Gastroesophageal sphincter (tissue), 4 donors: ENCODE measurements around the gene C1QTNF2. TPM values are rescaled to one million over a fixed set of nuclear protein-coding genes. Genes with fewer than 3 reads are reported as not detected.

Experiments used
- ATAC-seq: fragments of 150-250 bp; one replicate; pipeline ENCODE4 v1.9.1; 2016; ENCODE audit warnings: mild to moderate bottlenecking, moderate library complexity
- H3K27ac ChIP-seq, 4 donors: fragments of 200-600 bp; sonication (generic) in 3 of 4; 1 replicate in 3 of 4; 2 replicates in 1 of 4; pipeline ENCODE4 v1.5.1; 2016 to 2019
- H3K27me3 ChIP-seq: fragments of 200-600 bp; sonication (generic); one replicate; pipeline ENCODE4 v1.5.1; 2019
- H3K36me3 ChIP-seq, 2 donors: fragments of 200-600 bp; sonication (generic); one replicate each; pipeline ENCODE4 v1.5.1; 2019; ENCODE audit warnings: control low read depth in 1 of 2
- H3K4me1 ChIP-seq, 3 donors: fragments of 200-600 bp; sonication (generic); 1 replicate in 2 of 3; 2 replicates in 1 of 3; pipeline ENCODE4 v1.5.1; 2016 to 2019; ENCODE audit warnings: control low read depth in 2 of 3
- H3K4me3 ChIP-seq, 2 donors: fragments of 200-600 bp; sonication (generic); one replicate each; pipeline ENCODE4 v1.5.1; 2019; ENCODE audit warnings: mild to moderate bottlenecking in 1 of 2, moderate library complexity in 1 of 2
- H3K9me3 ChIP-seq, 3 donors: fragments of 200-600 bp; sonication (generic); one replicate each; pipeline ENCODE4 v1.5.1; 2017 to 2019; ENCODE audit warnings: control low read depth in 2 of 3
- CTCF ChIP-seq, 4 experiments: fragments of 200-600 bp in 2 of 4; fragments of 450-650 bp in 2 of 4; sonication (generic) in 1 of 4; IDR thresholded peaks; one replicate each; pipeline ENCODE4 v1.5.1; 2017 to 2019; ENCODE audit warnings: antibody characterized with exemption in 4 of 4, mild to moderate bottlenecking in 2 of 4, moderate library complexity in 2 of 4
- EP300 ChIP-seq: sonication (generic); formaldehyde crosslinking; IDR thresholded peaks from one replicate; pipeline ENCODE4 v1.6.1; 2017; ENCODE audit warnings: antibody characterized with exemption, mild to moderate bottlenecking
- POLR2A ChIP-seq, 2 donors: fragments of 450-650 bp; IDR thresholded peaks; one replicate each; pipeline ENCODE4 v1.6.1; 2017; ENCODE audit warnings: antibody characterized with exemption in 2 of 2, mild to moderate bottlenecking in 2 of 2, moderate library complexity in 1 of 2
- POLR2AphosphoS5 ChIP-seq: sonication (generic); formaldehyde crosslinking; IDR thresholded peaks from one replicate; pipeline ENCODE4 v1.6.1; 2017; ENCODE audit warnings: antibody characterized with exemption
- WGBS, 2 donors: methylation state at CpG; one replicate each; pipeline ENCODE4 v1.1.5; 2018; ENCODE audit warnings: low coverage in 1 of 2; 5-methylcytosine and 5-hydroxymethylcytosine counted together
- total RNA-seq, 4 donors: library from RNA; depleted of rRNA; stranded (reverse); fragments of >200 nt; gene quantifications; one replicate each; pipeline ENCODE4 v1.1.0, GENCODE V29; 2016

The C1QTNF2 gene
- total RNA-seq, 4 donors from 2014 or later, result 1.5 to 6.9 (median 3.2) TPM

DNA sequence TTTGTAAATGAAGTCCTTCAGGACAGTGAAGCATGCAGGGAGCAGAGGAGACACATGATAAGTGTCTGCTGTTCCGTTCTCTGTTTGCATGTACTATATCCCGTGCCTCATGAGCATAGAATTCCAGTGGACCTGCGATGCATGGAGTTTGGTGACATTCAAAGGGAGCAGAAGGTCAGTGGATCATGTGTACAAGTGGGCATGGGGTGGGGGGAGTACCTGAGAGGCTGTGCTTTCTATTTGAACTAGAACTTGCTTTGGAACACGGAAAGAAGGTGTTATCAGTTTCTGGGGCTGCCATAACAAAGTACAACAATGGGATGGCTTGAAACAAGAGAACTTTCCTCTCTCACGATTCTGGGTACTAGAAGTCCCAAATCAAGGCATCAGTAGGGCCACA is 53.0 kb downstream of the C1QTNF2 start:
- Histone ChIP-seq H3K9me3 (no peaks in the 10 kb centered on the region), H3K27me3 (peaks cover 24% of the 10 kb centered on the region), H3K27ac (no peak overlapping the region), H3K36me3 (no peaks in the 10 kb centered on the region), H3K4me1 (peaks cover 0 to 8% (median 0%) of the 10 kb centered on the region in 3 donors), H3K4me3 (no peak overlapping the region)
- 61 to 78% methylated on average over 5 of the region's 5 CpGs for WGBS, 2 donors
- ATAC-seq, result no peak
- TF ChIP-seq POLR2AphosphoS5 (no peak), POLR2A (IDR thresholded peaks at IDR 0.05) (no peak), EP300 (no peak), CTCF (IDR thresholded peaks at IDR 0.05) (no peak)

DNA sequence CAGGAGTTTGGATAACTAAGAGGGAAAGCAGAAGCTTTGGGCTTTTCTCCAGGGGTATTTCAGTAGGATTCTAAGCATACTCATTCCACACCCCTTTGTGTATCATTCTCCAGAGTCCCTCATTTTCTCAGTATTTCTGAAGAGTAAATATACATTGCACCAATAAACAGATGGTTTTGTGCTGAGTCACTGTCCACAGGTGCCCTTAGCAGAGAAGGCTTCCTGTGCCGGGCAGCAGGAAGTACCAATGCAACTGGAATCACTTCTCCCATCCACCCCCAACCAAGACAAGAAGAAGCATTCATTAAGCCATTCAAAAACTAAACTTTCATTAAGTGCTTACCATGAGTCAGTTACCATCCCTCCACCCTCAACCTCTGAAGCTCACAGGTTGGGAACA is 54.5 kb downstream of the C1QTNF2 start:
- ATAC-seq, result no peak
- Histone ChIP-seq H3K9me3 (no peaks in the 10 kb centered on the region), H3K4me3 (no peak overlapping the region), H3K36me3 (no peaks in the 10 kb centered on the region), H3K27me3 (peaks cover 24% of the 10 kb centered on the region), H3K4me1 (peaks cover 0 to 19% (median 6%) of the 10 kb centered on the region in 3 donors), H3K27ac (no peak overlapping the region)
- 56% methylated on average over 1 of the region's 1 CpG; no CpG with 5 or more reads in 1 of the 2 donors for WGBS, 2 donors
- TF ChIP-seq POLR2A (IDR thresholded peaks at IDR 0.05), result no peak

DNA sequence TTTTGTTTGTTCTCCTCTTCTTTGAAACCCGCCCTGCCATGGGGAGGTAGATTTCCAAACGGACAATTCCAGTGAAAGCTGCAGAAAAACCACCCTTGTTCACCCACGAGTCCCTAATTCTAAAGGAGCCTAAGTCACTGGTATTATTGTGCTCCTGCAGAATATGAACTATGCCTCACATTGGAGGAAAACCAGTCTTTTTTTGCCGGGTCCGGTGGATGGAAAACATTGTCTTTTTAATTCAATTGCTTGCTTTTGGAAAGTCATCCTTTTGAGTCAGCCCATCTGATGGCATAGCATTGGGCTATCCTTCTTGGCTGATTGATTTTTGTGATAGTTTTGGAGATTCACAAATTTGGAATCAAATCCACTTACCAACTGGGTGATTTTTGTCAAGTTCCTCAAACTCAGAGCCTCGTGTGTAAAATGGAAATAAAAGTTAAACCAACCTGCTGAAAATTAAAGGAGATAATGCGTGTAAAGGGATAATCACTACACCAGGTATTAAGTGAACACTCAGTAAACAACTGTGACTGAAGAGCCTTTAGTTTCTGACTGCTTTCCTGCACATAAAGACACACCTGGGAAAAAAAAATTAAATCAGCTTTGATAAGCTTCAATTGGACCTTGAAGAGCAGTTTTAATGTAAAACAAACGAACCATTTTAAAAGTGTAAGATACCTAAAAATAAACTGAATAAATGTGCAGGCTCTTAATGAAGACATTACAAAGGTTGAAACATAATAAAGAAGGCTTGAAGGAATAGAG is 57.3 kb downstream of the C1QTNF2 start:
- H3K36me3 ChIP-seq, result no peaks in the 10 kb centered on the region
- H3K9me3 ChIP-seq, result no peaks in the 10 kb centered on the region
- no peak for TF ChIP-seq POLR2AphosphoS5
- no peak for TF ChIP-seq POLR2A (IDR thresholded peaks at IDR 0.05)
- no peak for TF ChIP-seq EP300
- TF ChIP-seq CTCF (IDR thresholded peaks at IDR 0.05), result no peak
- H3K4me1 ChIP-seq, result peaks cover 0 to 19% (median 6%) of the 10 kb centered on the region in 3 donors
- no peak for ATAC-seq
- 26% methylated on average over 6 to 8 of the region's 8 CpGs for WGBS, 2 donors
- peak overlapping the region in 1 of 4 donors; percentile 64 for H3K27ac ChIP-seq
- peaks cover 24% of the 10 kb centered on the region for H3K27me3 ChIP-seq
- peak overlapping the region; percentile 34 to 69 for H3K4me3 ChIP-seq

GRCh38 chr5:160312134-160312959 is 58.1 kb downstream of the C1QTNF2 start, which contains the start of gene CCNJL:
TSS of gene CCNJL (minus strand) at chr5:160312564. CDS start at chr5:160311923, 641 bp downstream.
- peak within 1 kb of the TSS; percentile 34 to 69 for H3K4me3 ChIP-seq
- ATAC-seq, result peak; percentile 67
- H3K27ac ChIP-seq, result peak within 1 kb of the TSS in 2 of 4 donors; percentile 62 to 64
- H3K36me3 ChIP-seq, result no peaks in the 10 kb centered on the region
- 0 to 1% methylated on average over 5 to 14 of the region's 84 CpGs for WGBS, 2 donors
- peaks cover 24% of the 10 kb centered on the region for H3K27me3 ChIP-seq
- H3K4me1 ChIP-seq, result peaks cover 0 to 19% (median 6%) of the 10 kb centered on the region in 3 donors
- no peak for TF ChIP-seq CTCF (IDR thresholded peaks at IDR 0.05)
- TF ChIP-seq EP300, result no peak
- no peak for TF ChIP-seq POLR2AphosphoS5
- TF ChIP-seq POLR2A (IDR thresholded peaks at IDR 0.05), result peak in 1 of 2 donors; percentile 7
- no peaks in the 10 kb centered on the region for H3K9me3 ChIP-seq

- H3K27me3 ChIP-seq, result peaks cover 24% of the 10 kb centered on the region
- WGBS, 2 donors, result 24 to 56% methylated on average over 2 of the region's 45 CpGs
- H3K27ac ChIP-seq, result peak overlapping the region in 2 of 4 donors; percentile 62 to 64
- peak; percentile 26 for ATAC-seq
- peak overlapping the region; percentile 34 to 69 for H3K4me3 ChIP-seq
- H3K9me3 ChIP-seq, result no peaks in the 10 kb centered on the region
- H3K4me1 ChIP-seq, result peaks cover 0 to 19% (median 6%) of the 10 kb centered on the region in 3 donors
- no peak for TF ChIP-seq POLR2A (IDR thresholded peaks at IDR 0.05)
- TF ChIP-seq CTCF (IDR thresholded peaks at IDR 0.05), result no peak
- no peak for TF ChIP-seq EP300
- no peak for TF ChIP-seq POLR2AphosphoS5
- H3K36me3 ChIP-seq, result no peaks in the 10 kb centered on the region
These were observed 58.8 kb downstream of the C1QTNF2 start for GRCh38 chr5:160311491-160312133.
